Sigmoid colon (tissue), 7 donors: ENCODE measurements around the gene TP53I13. TPM values are rescaled to one million over a fixed set of nuclear protein-coding genes. Genes with fewer than 3 reads are reported as not detected.

Experiments used
- DNase-seq: peaks from one replicate; pipeline ENCODE4 v3.0.0-alpha.2; 2019
- H3K27ac ChIP-seq, 4 donors: fragments of 200-600 bp; sonication (generic); one replicate each; pipeline ENCODE4 v1.5.1; 2016 to 2019; ENCODE audit warnings: mild to moderate bottlenecking in 1 of 4
- H3K27me3 ChIP-seq, 3 donors: fragments of 200-600 bp; sonication (generic); one replicate each; pipeline ENCODE4 v1.5.1; 2019; ENCODE audit warnings: mild to moderate bottlenecking in 1 of 3
- H3K36me3 ChIP-seq, 4 donors: fragments of 200-600 bp; sonication (generic); one replicate each; pipeline ENCODE4 v1.5.1; 2016 to 2019
- H3K4me1 ChIP-seq, 4 donors: fragments of 200-600 bp; sonication (generic); one replicate each; pipeline ENCODE4 v1.5.1; 2017 to 2019
- H3K4me3 ChIP-seq, 4 donors: fragments of 200-600 bp; sonication (generic); one replicate each; pipeline ENCODE4 v1.5.1; 2017 to 2019; ENCODE audit warnings: mild to moderate bottlenecking in 2 of 4, moderate library complexity in 1 of 4
- H3K9me3 ChIP-seq, 4 donors: fragments of 200-600 bp in 3 of 4; sonication (generic) in 3 of 4; one replicate each; pipeline versions ENCODE4 v1.5.1 to v1.6.1; 2013 to 2019
- EP300 ChIP-seq, 4 donors: sonication (generic); formaldehyde crosslinking; IDR thresholded peaks; one replicate each; pipeline ENCODE4 v1.6.1; 2017; ENCODE audit warnings: antibody characterized with exemption in 4 of 4
- POLR2A ChIP-seq, 2 donors: fragments of 450-650 bp; IDR thresholded peaks; one replicate each; pipeline ENCODE4 v1.6.1; 2016; ENCODE audit warnings: antibody characterized with exemption in 2 of 2, mild to moderate bottlenecking in 2 of 2, moderate library complexity in 2 of 2
- POLR2AphosphoS5 ChIP-seq, 4 donors: sonication (generic); formaldehyde crosslinking; IDR thresholded peaks; one replicate each; pipeline ENCODE4 v1.6.1; 2017; ENCODE audit warnings: antibody characterized with exemption in 4 of 4
- WGBS, 2 donors: extraction: QIAGEN DNeasy Blood & Tissue Kit; methylation state at CpG; one replicate each; pipeline ENCODE4 v1.1.7; 2013; 5-methylcytosine and 5-hydroxymethylcytosine counted together
- intact Hi-C: fragments of 100-400 bp; cut with DNase I; formaldehyde crosslinking; loops from one replicate; pipeline ENCODE4 v1.15.1; 2023
- polyA plus RNA-seq, 3 donors: library from polyadenylated mRNA; stranded (reverse); fragments of 200-250 nt; gene quantifications; one replicate each; pipeline ENCODE4 v1.2.3, GENCODE V29; 2013
- total RNA-seq, 4 donors: library from RNA; depleted of rRNA; stranded (reverse); fragments of >200 nt; gene quantifications; one replicate each; pipeline ENCODE4 v1.1.0, GENCODE V29; 2016
- TF ChIP-seq, protein P1 (sequence below), 4 experiments: fragments of 450-650 bp in 3 of 4; fragments of 200-600 bp in 1 of 4; IDR thresholded peaks; one replicate each; pipeline ENCODE4 v1.5.1; 2016 to 2019; ENCODE audit warnings: antibody characterized with exemption in 4 of 4, mild to moderate bottlenecking in 3 of 4, moderate library complexity in 2 of 4
- donor health status: healthy with polysubstance abuse.
- donor health status: Bipolar disorder and iron deficiency.
- donor health status: healthy.

TP53I13 gene
- total and polyA plus RNA-seq, 7 donors: 14.4 to 79.0 (median 31.2) TPM

DNA sequence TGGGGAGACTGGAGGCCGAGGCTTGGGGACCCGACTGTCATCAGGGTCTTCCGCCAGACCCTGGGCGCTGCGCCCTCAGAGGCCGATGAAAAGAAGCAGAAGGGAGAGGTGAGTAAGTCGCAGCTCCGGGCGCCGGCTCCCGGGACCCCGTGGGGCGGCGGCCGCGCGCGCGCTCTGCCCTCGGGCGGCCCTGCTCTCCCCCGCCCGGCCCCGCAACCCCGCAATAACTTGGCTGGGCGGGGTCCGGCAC lies 1.3 kb upstream of the TP53I13 start:
- no peak for TF ChIP-seq POLR2A (IDR thresholded peaks at IDR 0.05)
- no peak for TF ChIP-seq EP300 (IDR thresholded peaks at IDR 0.05)
- TF ChIP-seq POLR2AphosphoS5 (IDR thresholded peaks at IDR 0.05): no peak
- TF ChIP-seq, protein P1, sequence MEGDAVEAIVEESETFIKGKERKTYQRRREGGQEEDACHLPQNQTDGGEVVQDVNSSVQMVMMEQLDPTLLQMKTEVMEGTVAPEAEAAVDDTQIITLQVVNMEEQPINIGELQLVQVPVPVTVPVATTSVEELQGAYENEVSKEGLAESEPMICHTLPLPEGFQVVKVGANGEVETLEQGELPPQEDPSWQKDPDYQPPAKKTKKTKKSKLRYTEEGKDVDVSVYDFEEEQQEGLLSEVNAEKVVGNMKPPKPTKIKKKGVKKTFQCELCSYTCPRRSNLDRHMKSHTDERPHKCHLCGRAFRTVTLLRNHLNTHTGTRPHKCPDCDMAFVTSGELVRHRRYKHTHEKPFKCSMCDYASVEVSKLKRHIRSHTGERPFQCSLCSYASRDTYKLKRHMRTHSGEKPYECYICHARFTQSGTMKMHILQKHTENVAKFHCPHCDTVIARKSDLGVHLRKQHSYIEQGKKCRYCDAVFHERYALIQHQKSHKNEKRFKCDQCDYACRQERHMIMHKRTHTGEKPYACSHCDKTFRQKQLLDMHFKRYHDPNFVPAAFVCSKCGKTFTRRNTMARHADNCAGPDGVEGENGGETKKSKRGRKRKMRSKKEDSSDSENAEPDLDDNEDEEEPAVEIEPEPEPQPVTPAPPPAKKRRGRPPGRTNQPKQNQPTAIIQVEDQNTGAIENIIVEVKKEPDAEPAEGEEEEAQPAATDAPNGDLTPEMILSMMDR (IDR thresholded peaks at IDR 0.05): no peak
- Histone ChIP-seq H3K4me1 (peaks cover 0 to 56% (median 36%) of the 10 kb centered on the region in 4 donors), H3K9me3 (no peaks in the 10 kb centered on the region), H3K27ac (peak overlapping the region; percentile 86 to 94 (median 90)), H3K36me3 (peaks cover 0 to 6% (median 0%) of the 10 kb centered on the region in 4 donors), H3K27me3 (no peaks in the 10 kb centered on the region), H3K4me3 (peak overlapping the region; percentile 57 to 79 (median 60))
- intact Hi-C loops: loop anchor here (5.0 kb wide), 1 partner anchor 275 kb away; the partner anchor contains the start of gene NUFIP2
- 0% methylated on average over 27 of the region's 27 CpGs for WGBS, 2 donors
- DNase-seq: no peak

DNA sequence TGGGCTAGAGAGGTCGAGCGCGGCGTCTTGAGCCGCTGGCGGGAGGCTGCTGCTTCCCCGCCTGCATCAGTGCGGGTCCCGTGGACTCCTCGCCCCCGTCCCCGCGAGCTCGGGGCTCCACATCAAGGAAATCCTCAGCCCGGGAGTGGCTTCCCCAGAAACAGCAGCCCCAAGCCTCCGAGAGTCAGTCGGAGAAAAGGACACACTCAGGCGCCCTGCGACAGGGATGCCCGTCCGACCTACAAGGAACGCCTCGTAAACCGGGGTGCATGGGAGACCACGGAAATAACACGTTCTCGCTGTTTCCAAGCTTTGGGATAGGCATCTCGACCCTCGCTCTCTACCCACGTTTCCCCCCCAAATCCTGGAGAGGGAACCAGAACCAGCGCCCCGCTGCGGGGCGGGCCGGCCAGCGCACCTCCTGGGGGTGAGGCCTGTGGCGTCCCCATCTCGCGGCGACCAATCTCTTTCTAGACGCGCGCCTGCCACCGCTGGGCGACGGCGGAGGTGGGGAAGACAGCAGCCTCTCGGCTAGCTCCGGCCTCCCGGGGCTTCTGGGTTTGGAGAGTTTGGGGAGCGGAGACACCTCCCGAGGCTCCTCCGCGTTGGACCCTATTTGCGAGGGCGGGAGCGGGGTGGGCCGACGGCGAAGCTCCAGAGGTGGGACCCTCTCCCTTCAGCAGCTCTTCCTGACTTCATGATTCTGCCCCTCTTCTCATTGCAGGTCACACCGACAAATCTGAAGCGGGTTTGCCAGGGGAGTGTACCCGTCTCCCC lies 759 bp upstream of the TP53I13 start:
- DNase-seq: peak; percentile 83
- peaks cover 0 to under 1% (median 0%) of the 10 kb centered on the region in 4 donors for H3K36me3 ChIP-seq
- intact Hi-C loops: loop anchor here (5.0 kb wide), 1 partner anchor 275 kb away; the partner anchor contains the start of gene NUFIP2
- H3K4me1 ChIP-seq: peaks cover 0 to 62% (median 41%) of the 10 kb centered on the region in 4 donors
- peak overlapping the region; percentile 57 to 79 (median 60) for H3K4me3 ChIP-seq
- peak overlapping the region; percentile 86 to 94 (median 90) for H3K27ac ChIP-seq
- TF ChIP-seq EP300 (IDR thresholded peaks at IDR 0.05) (no peak), POLR2AphosphoS5 (IDR thresholded peaks at IDR 0.05) (no peak), POLR2A (IDR thresholded peaks at IDR 0.05) (no peak)
- TF ChIP-seq, protein P1 (IDR thresholded peaks at IDR 0.05): peak; percentile 14 to 40 (median 34)
- no peaks in the 10 kb centered on the region for H3K27me3 ChIP-seq
- WGBS, 2 donors: 0% methylated on average over 63 of the region's 63 CpGs
- no peaks in the 10 kb centered on the region for H3K9me3 ChIP-seq

DNA sequence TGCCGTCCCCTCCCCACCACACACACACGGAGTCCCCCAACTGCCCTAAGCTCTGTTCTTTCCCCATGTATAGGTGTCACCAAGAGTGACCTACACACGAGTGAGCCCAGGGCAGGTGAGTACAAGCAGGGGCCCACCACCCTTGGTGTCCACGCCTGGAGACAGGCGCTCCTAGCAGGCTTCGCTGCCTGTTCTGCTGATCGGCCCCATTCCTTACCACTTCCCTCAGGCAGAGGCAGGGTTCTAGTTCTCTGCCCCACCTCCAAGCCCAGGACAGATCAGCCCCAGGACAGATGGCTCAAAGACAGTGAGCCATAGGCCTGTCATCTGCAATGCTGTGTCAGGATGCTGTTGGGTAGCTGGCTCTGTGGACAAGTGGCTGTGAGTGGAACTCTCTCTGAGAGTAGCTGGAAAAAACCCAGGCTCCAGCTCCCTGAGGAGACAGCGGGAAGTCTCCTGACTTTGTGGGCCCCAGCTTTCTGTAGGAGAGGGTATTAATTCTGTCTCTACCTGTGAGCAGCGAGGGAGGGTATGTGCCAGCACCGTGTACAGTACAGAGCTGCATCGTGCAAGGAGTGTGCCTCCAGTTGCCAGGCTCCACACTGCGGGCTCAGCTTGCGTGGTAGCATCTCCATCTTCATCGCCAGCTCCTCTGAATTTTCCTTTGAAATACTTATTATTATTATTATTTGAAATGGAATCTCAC lies 897 bp downstream of the TP53I13 start:
- peak; percentile 59 for DNase-seq
- peaks cover 2 to 11% (median 4%) of the 10 kb centered on the region in 4 donors for H3K36me3 ChIP-seq
- intact Hi-C loops: loop anchor here (5.0 kb wide), 1 partner anchor 277 kb away; the partner anchor contains the start of gene NUFIP2
- WGBS, 2 donors: 64 to 68% methylated on average over 14 of the region's 14 CpGs
- H3K27ac ChIP-seq: peak overlapping the region; percentile 86 to 94 (median 90)
- TF ChIP-seq POLR2AphosphoS5 (IDR thresholded peaks at IDR 0.05) (no peak), POLR2A (IDR thresholded peaks at IDR 0.05) (no peak), EP300 (IDR thresholded peaks at IDR 0.05) (no peak)
- TF ChIP-seq, protein P1 (IDR thresholded peaks at IDR 0.05): no peak
- H3K27me3 ChIP-seq: no peaks in the 10 kb centered on the region
- peaks cover 0 to 69% (median 47%) of the 10 kb centered on the region in 4 donors for H3K4me1 ChIP-seq
- peak overlapping the region; percentile 57 to 79 (median 60) for H3K4me3 ChIP-seq
- H3K9me3 ChIP-seq: no peaks in the 10 kb centered on the region

DNA sequence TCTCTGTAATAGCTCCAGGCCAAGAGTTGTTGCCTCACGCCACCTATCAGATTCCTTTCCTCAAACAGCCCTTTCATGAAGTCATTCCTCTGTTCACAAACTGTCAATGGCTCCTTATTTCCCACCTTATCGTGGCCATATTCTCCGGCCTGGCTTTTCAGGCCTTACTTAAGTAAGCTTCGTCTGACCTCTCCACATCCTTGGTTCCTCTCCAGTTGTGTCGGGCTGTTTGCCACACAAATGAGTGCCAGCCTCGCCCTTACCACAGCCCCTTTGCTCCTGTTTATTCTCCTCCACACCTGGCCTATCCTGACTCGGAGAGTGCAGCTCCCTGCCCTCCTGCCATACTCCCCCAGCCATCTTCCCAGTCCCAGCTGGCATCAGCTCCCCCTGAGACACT lies 2.0 kb downstream of the TP53I13 start:
- WGBS, 2 donors: 35 to 75% methylated on average over 7 of the region's 7 CpGs
- H3K27ac ChIP-seq: no peak overlapping the region
- peaks cover 7 to 23% (median 15%) of the 10 kb centered on the region in 4 donors for H3K36me3 ChIP-seq
- peaks cover 0 to 60% (median 41%) of the 10 kb centered on the region in 4 donors for H3K4me1 ChIP-seq
- intact Hi-C loops: no loop called here
- no peaks in the 10 kb centered on the region for H3K27me3 ChIP-seq
- peak; percentile 66 for DNase-seq
- TF ChIP-seq, protein P1 (IDR thresholded peaks at IDR 0.05): no peak
- no peak for TF ChIP-seq POLR2A (IDR thresholded peaks at IDR 0.05)
- TF ChIP-seq EP300 (IDR thresholded peaks at IDR 0.05): no peak
- TF ChIP-seq POLR2AphosphoS5 (IDR thresholded peaks at IDR 0.05): no peak
- no peak overlapping the region for H3K4me3 ChIP-seq
- H3K9me3 ChIP-seq: no peaks in the 10 kb centered on the region
